Measurements from ENCODE around the gene CPNE7. TPM values are rescaled to one million over a fixed set of nuclear protein-coding genes. Genes with fewer than 3 reads are reported as not detected.

Gene CPNE7
- polyA plus RNA-seq, 1 donor from 2014 or later, result 0.15 TPM

DNA sequence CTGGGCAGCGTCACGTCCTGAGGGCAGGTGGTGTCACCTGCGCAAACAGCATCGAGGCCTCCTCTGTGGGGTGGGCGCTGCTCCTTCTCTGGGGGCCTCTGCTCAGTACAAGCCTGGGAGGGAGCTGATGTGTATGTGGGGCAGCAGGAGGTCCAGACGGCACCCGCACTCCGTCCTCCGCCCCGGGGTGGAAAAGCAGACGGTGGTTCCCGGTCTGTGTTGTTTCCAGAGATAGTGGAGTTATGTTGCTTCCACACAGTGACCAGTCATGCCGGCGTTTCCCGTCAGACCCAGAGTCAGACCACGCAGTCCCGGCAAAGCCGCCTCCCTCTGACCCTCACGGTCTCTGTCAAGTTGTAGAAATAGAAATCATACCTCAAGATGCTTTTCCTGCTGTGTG, 28.8 kb upstream of the CPNE7 start:
- no peaks in the 10 kb centered on the region for H3K9me3 ChIP-seq (ENCODE audit: low read length)
- H3K79me2 ChIP-seq (replicated peaks; ENCODE audit: insufficient read depth, low read length), result no peaks in the 10 kb centered on the region
- H3F3A ChIP-seq (ENCODE audit: insufficient read depth, low read length, poor library complexity, severe bottlenecking), result no peaks in the 10 kb centered on the region
- H3K9ac ChIP-seq (ENCODE audit: low read length), result no peak overlapping the region
- TF ChIP-seq SMC3 (conservative IDR thresholded peaks at IDR 0.05; ENCODE audit: poor library complexity), result no peak
- TF ChIP-seq, protein P1, sequence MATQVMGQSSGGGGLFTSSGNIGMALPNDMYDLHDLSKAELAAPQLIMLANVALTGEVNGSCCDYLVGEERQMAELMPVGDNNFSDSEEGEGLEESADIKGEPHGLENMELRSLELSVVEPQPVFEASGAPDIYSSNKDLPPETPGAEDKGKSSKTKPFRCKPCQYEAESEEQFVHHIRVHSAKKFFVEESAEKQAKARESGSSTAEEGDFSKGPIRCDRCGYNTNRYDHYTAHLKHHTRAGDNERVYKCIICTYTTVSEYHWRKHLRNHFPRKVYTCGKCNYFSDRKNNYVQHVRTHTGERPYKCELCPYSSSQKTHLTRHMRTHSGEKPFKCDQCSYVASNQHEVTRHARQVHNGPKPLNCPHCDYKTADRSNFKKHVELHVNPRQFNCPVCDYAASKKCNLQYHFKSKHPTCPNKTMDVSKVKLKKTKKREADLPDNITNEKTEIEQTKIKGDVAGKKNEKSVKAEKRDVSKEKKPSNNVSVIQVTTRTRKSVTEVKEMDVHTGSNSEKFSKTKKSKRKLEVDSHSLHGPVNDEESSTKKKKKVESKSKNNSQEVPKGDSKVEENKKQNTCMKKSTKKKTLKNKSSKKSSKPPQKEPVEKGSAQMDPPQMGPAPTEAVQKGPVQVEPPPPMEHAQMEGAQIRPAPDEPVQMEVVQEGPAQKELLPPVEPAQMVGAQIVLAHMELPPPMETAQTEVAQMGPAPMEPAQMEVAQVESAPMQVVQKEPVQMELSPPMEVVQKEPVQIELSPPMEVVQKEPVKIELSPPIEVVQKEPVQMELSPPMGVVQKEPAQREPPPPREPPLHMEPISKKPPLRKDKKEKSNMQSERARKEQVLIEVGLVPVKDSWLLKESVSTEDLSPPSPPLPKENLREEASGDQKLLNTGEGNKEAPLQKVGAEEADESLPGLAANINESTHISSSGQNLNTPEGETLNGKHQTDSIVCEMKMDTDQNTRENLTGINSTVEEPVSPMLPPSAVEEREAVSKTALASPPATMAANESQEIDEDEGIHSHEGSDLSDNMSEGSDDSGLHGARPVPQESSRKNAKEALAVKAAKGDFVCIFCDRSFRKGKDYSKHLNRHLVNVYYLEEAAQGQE (IDR thresholded peaks at IDR 0.05; ENCODE audit: borderline replicate concordance), result no peak
- no peak for TF ChIP-seq EP300 (conservative IDR thresholded peaks at IDR 0.05; ENCODE audit: poor library complexity, severe bottlenecking)
- no peak for TF ChIP-seq EZH2 (IDR thresholded peaks at IDR 0.05; ENCODE audit: borderline replicate concordance, insufficient read depth, low read length, poor library complexity, severe bottlenecking)
- TF ChIP-seq MXI1 (conservative IDR thresholded peaks at IDR 0.05; ENCODE audit: poor library complexity, severe bottlenecking), result no peak
- no peak for TF ChIP-seq TAF1 (IDR thresholded peaks at IDR 0.05; ENCODE audit: low read depth)
- no peak for TF ChIP-seq POLR2AphosphoS5 (IDR thresholded peaks at IDR 0.05)
- TF ChIP-seq, protein P2, sequence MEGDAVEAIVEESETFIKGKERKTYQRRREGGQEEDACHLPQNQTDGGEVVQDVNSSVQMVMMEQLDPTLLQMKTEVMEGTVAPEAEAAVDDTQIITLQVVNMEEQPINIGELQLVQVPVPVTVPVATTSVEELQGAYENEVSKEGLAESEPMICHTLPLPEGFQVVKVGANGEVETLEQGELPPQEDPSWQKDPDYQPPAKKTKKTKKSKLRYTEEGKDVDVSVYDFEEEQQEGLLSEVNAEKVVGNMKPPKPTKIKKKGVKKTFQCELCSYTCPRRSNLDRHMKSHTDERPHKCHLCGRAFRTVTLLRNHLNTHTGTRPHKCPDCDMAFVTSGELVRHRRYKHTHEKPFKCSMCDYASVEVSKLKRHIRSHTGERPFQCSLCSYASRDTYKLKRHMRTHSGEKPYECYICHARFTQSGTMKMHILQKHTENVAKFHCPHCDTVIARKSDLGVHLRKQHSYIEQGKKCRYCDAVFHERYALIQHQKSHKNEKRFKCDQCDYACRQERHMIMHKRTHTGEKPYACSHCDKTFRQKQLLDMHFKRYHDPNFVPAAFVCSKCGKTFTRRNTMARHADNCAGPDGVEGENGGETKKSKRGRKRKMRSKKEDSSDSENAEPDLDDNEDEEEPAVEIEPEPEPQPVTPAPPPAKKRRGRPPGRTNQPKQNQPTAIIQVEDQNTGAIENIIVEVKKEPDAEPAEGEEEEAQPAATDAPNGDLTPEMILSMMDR (IDR thresholded peaks at IDR 0.05; ENCODE audit: poor library complexity, severe bottlenecking), result no peak
- no peak for TF ChIP-seq RAD21 (conservative IDR thresholded peaks at IDR 0.05)
- no peak overlapping the region for H3K27ac ChIP-seq (ENCODE audit: low read length)
- H3K4me3 ChIP-seq (ENCODE audit: low read length), result no peak overlapping the region
- no peaks in the 10 kb centered on the region for H3K27me3 ChIP-seq (ENCODE audit: insufficient read depth, low read depth, low read length)
- H4K20me1 ChIP-seq (ENCODE audit: insufficient read depth), result no peaks in the 10 kb centered on the region
- H3K36me3 ChIP-seq (ENCODE audit: insufficient read depth, low read length), result no peaks in the 10 kb centered on the region
- no peak overlapping the region for H3K4me2 ChIP-seq (ENCODE audit: low read length)
- no peaks in the 10 kb centered on the region for H3K9me2 ChIP-seq (ENCODE audit: insufficient read depth, low read length)
- H2AFZ ChIP-seq (ENCODE audit: low read depth, low read length), result no peak overlapping the region

DNA sequence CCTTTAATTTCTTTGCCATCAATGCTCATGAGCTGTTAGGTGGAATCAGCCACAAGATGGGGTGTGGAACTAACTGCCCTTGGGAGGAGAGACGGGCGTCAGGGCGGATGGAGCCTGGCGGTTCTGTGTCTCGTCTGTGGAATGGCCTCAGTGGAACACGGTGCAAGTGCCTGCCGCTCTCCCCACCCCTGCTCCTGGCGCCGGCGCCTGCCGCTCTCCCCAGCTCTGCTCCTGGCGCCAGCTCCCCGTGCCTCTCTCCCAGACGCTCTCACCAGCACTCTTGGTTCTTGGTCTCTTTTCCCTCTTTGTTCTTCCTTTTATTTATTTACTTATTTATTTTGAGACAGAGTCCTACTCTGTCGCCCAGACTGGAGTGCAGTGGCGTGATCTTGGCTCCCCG, 28.3 kb upstream of the CPNE7 start:
- H3K4me3 ChIP-seq (ENCODE audit: low read length), result no peak overlapping the region
- H3K9me2 ChIP-seq (ENCODE audit: insufficient read depth, low read length), result no peaks in the 10 kb centered on the region
- H3F3A ChIP-seq (ENCODE audit: insufficient read depth, low read length, poor library complexity, severe bottlenecking), result no peaks in the 10 kb centered on the region
- H3K27me3 ChIP-seq (ENCODE audit: insufficient read depth, low read depth, low read length), result no peaks in the 10 kb centered on the region
- H4K20me1 ChIP-seq (ENCODE audit: insufficient read depth), result no peaks in the 10 kb centered on the region
- no peak overlapping the region for H3K9ac ChIP-seq (ENCODE audit: low read length)
- no peak overlapping the region for H2AFZ ChIP-seq (ENCODE audit: low read depth, low read length)
- H3K9me3 ChIP-seq (ENCODE audit: low read length), result no peaks in the 10 kb centered on the region
- no peak overlapping the region for H3K27ac ChIP-seq (ENCODE audit: low read length)
- H3K36me3 ChIP-seq (ENCODE audit: insufficient read depth, low read length), result no peaks in the 10 kb centered on the region
- H3K4me2 ChIP-seq (ENCODE audit: low read length), result no peak overlapping the region
- no peaks in the 10 kb centered on the region for H3K79me2 ChIP-seq (replicated peaks; ENCODE audit: insufficient read depth, low read length)
- no peak for TF ChIP-seq RAD21 (conservative IDR thresholded peaks at IDR 0.05)
- TF ChIP-seq MXI1 (conservative IDR thresholded peaks at IDR 0.05; ENCODE audit: poor library complexity, severe bottlenecking), result no peak
- TF ChIP-seq, protein P1 (IDR thresholded peaks at IDR 0.05; ENCODE audit: borderline replicate concordance), result no peak
- no peak for TF ChIP-seq SMC3 (conservative IDR thresholded peaks at IDR 0.05; ENCODE audit: poor library complexity)
- no peak for TF ChIP-seq EP300 (conservative IDR thresholded peaks at IDR 0.05; ENCODE audit: poor library complexity, severe bottlenecking)
- no peak for TF ChIP-seq EZH2 (IDR thresholded peaks at IDR 0.05; ENCODE audit: borderline replicate concordance, insufficient read depth, low read length, poor library complexity, severe bottlenecking)
- TF ChIP-seq, protein P2 (IDR thresholded peaks at IDR 0.05; ENCODE audit: poor library complexity, severe bottlenecking), result no peak
- no peak for TF ChIP-seq TAF1 (IDR thresholded peaks at IDR 0.05; ENCODE audit: low read depth)
- TF ChIP-seq POLR2AphosphoS5 (IDR thresholded peaks at IDR 0.05), result no peak
